Measurements from ENCODE around the gene ASTN1.

- TF ChIP-seq REST (IDR thresholded peaks at IDR 0.05; ENCODE audit: insufficient read depth in 1 of 2, low read depth in 2 of 2, low read length in 2 of 2) (no peak), POLR2AphosphoS5 (IDR thresholded peaks at IDR 0.05; ENCODE audit: low read depth, low read length) (no peak), SIN3A (IDR thresholded peaks at IDR 0.05; ENCODE audit: borderline replicate concordance, insufficient read depth, low read length) (no peak), TAF1 (IDR thresholded peaks at IDR 0.05; ENCODE audit: borderline replicate concordance, insufficient read depth, low read length) (no peak)
These were observed 326.1 kb downstream of the ASTN1 start for GRCh38 chr1:176838276-176838995.
